HG02943 (cell line): ENCODE measurements around the gene ATP11B.

ENCODE experiments used
- ATAC-seq: cut with Tn5 transposase; IDR thresholded peaks from one replicate; pipeline ENCODE4 v1.9.1; 2021; ENCODE audit warnings: mild to moderate bottlenecking, low read depth, moderate library complexity; ENCODE audit not compliant: unreplicated experiment

Gene ATP11B

DNA sequence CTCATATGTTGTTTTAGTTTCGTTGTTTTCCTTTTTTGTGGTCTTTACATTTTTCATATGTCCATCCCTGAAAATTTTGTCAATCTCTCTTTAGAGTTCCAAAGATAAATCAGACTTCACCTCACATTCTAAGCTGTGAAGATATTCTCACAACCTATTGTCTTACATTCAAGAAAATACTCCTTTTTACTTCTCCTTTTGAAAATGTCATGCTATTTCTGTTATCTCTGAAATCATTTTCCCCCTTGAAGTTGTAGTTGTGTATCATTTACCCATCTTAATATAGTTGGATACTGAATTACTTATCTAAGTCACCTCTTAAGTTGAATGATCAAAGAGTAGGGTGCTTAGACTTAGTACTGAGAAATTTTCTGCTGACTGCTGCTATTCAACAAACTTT is 112.7 kb downstream of the ATP11B start:
- no peak for ATAC-seq

- no peak for ATAC-seq
These were observed 115.2 kb downstream of the ATP11B start for GRCh38 chr3:182908471-182908870.

GRCh38 chr3:182909318-182910040 is 116.2 kb downstream of the ATP11B start:
- no peak for ATAC-seq

- no peak for ATAC-seq
These were observed 117.9 kb downstream of the ATP11B start for GRCh38 chr3:182910936-182911781.

DNA sequence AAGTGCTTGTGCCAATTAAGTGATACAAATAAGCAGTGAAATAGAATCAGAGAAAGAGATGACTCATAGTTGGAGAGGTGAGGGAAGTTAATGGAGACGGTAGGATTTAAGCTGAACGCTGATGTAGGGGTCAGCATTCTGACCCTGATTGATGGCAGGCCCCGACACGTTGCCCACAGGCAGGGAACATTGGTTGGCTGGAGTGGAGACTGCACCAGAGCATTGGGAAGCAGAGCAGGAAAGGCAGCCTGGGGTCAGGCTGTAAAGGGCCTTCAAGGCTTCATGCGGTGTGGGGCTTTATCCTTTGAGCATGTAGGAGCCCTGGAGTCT is 118.4 kb downstream of the ATP11B start:
- ATAC-seq = no peak

GRCh38 chr3:182912474-182912873 is 119.2 kb downstream of the ATP11B start:
- ATAC-seq = no peak

DNA sequence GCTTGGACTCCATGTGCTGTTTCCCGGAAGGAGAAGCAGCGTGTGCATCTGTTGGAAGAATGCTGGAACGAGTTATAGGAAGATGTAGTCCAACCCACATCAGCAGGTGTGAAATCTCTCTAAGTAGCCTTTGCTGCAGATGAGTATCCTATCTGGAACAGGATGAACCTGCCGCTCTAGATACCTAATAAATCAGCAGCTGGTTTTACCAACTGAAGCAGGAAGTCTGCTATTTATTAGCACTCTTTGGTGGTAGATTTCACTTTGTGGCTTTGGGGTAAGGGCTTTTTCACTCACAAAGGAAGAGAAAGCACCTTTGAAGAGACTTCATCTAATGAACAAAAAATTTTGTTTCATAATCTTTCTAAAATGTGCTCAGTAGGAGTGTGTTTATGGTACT is 120.6 kb downstream of the ATP11B start:
- ATAC-seq = peak; percentile 94

DNA sequence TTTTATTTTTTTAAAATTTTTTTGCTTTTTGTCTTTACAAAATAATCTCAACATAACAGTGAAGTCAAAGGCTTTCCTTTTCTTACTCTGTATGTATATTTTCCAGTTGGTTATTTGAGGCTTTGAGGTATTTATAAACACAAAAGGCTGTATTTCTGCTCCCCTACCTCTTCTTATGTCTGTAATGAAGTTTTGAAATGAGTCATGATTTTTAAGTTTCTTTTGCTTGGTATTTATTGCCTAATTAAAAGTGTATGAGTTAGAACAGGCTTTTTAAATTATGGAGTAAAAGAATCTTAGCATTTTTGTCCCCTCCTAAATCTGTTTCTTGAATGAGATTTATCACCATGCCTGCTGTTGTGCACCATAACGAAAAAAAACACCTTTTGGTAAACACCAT is 121.0 kb downstream of the ATP11B start:
- no peak for ATAC-seq

DNA sequence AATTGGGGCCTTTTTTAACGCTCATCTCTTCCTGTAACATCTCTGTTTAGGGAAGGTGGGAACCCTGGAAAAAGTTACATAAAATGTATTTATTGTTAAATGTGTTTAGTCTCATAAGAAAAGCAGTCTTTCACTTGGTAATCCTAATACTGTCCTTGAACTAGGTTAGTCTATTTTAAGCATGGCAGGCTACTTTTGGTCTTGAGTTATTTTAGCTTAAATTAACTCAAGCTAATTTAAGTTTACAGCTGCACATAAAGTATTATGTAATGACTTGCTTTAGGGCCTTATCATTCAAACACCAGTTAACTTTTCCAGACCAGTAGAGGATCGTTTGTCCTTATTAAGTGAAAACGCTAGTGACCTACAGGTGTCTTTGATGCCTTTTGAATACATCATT is 123.8 kb downstream of the ATP11B start:
- ATAC-seq = no peak

- no peak for ATAC-seq
These were observed 126.6 kb downstream of the ATP11B start for GRCh38 chr3:182919866-182920357.

DNA sequence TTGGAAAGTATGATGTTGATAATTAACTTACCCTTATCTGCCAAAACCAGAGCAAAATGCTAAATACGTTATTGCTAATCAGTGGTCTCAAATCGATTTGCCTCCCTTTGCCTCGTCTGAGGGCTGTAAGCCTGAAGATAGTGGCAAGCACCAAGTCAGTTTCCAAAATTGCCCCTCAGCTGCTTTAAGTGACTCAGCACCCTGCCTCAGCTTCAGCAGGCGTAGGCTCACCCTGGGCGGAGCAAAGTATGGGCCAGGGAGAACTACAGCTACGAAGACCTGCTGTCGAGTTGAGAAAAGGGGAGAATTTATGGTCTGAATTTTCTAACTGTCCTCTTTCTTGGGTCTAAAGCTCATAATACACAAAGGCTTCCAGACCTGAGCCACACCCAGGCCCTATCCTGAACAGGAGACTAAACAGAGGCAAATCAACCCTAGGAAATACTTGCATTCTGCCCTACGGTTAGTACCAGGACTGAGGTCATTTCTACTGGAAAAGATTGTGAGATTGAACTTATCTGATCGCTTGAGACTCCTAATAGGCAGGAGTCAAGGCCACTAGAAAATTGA is 127.3 kb downstream of the ATP11B start:
- ATAC-seq = no peak

DNA sequence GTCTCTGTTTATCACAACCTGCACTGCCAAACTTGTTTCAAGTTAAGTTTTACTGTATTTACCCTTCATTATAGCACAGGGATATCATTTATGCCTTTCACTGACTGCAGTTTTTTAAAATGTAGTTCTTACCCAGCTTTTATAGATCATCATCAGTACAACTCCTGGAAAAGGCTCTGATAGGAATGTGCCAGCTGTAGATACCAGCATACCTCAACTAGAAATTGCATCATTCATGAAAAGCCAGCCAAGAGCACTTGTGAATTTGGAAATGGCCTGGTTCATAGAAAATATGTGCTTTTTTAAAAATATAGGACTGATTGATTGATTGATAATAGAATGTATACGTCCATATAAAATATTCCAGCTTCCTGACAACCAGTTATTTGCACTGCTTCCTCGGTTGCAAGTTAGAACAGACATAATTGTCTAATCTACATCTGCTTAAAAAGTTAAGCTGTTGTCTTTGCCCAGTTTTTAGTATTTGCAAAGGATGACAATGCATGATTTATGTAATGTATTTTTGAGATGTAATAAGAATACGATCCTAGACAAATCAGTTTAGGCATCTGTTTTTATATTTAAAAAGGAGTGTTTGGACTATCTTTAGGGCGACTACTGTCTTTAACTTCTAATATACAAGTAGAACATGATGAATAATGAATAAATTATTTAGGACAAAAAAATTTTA is 128.5 kb downstream of the ATP11B start:
- ATAC-seq = no peak

GRCh38 chr3:182925330-182925943 is 132.1 kb downstream of the ATP11B start:
- ATAC-seq = peak; percentile 97

DNA sequence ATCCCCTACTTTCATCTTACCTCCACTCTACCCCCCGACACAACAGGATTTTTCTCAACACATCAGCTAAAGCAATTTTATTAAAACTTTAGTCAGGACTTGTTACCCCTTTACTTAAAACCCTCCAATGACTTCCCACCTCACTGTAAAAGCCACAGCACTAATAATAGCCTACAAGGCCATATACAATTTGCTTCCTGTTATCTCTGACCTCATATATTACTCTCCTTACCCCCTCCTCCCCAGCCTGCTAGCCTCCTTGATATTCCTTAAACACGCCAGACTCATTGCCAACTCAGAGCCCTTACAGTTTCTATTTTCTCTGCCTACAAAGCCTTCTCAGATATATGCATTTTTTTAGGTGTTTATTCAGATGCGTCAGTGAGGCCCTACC is 132.6 kb downstream of the ATP11B start:
- ATAC-seq = no peak

GRCh38 chr3:182935803-182936202 is 142.5 kb downstream of the ATP11B start:
- ATAC-seq = no peak

DNA sequence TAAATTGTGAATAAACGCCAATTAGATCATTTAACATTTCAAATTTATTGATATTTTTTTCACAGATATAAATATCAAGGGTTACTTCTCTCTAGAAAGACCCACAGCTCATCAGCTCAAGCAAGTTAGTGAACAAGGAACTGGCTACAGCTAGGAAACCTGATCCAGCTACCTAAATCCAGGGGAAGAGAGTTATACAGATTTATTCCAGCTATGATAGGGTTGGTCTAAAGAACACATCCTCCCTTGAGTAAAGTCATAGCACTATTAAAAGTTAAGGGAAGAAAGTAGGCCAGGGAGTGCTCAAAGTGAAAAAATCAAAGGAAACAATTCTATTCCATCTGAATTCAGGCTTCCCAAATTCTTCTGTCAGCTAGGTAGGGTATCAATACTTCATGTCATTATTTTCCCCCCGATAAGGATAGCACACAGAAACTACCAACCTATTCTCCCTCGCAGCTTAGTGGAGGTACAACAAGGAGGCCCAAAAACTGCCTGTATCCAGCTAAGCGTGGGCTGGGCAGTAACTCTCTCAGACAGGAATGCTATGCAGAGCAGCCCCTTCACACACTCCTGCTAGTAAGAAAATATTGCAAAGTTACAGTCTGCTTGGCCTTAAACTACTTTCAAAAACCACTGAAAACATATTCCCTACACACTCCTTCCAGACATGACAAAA is 143.1 kb downstream of the ATP11B start:
- ATAC-seq = no peak

DNA sequence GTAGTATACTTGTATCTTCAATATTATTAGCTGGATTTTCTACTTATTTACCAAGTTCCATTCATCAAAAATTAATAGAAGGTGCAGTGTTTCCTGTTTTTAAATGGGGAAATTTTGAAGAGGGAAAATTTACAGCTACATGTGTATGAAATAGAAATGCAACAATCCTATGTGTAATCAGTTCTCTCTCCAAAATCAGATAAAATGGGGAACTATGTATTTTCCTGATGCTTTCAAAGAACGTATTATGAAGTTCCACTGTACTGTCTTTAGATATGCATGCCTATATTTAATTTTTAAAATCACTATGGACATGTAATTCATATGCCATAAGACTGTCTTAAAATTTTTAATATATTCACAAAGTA is 143.6 kb downstream of the ATP11B start:
- ATAC-seq = no peak

DNA sequence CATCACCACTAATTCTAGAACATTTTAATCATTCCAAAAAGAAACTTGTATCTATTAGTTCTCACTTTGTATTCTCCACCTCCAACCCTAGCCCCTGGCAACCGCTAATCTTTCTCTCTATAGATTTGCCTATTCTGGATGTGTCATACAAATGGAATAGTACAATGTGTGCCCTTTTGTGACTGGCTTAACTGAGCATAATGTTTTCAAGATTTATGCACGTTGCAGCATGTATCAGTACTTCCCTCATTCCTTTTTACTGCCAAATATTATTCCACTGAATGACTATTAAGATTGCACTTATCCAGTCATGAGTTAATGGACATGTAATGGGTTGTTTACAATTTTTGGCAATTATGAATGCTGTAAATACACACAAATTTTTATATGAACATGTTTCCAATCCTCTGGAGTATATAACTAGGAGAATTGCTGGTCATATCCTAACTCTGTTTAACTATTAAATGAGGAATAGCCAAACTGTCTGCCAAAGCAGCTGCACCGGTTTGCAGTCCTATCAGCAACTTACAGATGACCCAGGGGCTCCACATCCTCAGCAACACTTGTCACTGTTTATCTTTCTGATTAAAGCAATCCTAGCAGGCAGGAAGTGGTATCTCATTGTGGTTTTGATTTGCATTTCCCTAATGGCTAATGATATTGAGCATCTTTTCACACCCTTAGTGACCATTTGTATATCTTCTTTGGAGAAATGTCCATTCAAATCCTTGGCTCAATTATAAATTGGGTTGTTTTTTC is 144.2 kb downstream of the ATP11B start:
- peak; percentile 79 for ATAC-seq

DNA sequence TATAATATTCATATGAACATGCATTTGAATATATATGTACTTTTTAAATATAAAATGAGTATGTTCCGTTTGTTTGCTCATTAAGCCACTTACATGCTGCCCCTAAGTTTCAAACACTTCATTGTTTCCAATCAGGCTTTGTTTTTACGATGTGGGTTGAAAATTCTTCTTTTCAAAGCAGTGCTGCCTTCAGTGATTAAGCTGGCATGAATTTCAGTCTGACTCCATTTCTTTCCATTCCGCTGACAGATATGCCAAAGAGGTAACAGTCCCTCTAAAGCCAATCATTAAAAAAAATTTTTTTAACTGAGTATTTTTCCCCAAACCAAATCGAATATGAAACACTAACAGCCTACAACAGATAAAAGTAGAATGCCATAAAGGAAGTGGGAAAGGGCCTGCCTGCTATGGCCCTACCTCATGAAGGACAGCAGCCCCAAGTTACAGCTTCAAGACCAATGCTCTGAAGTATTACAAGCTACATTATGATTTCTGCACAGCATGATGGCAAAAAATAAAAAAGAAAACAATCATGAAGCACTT is 147.0 kb downstream of the ATP11B start:
- no peak for ATAC-seq
